ENCODE results near the gene COQ8B. TPM values are rescaled to one million over a fixed set of nuclear protein-coding genes. Genes with fewer than 3 reads are reported as not detected.

The COQ8B gene
- total RNA-seq, 1 experiment from 2014 or later: 57.7 TPM

DNA sequence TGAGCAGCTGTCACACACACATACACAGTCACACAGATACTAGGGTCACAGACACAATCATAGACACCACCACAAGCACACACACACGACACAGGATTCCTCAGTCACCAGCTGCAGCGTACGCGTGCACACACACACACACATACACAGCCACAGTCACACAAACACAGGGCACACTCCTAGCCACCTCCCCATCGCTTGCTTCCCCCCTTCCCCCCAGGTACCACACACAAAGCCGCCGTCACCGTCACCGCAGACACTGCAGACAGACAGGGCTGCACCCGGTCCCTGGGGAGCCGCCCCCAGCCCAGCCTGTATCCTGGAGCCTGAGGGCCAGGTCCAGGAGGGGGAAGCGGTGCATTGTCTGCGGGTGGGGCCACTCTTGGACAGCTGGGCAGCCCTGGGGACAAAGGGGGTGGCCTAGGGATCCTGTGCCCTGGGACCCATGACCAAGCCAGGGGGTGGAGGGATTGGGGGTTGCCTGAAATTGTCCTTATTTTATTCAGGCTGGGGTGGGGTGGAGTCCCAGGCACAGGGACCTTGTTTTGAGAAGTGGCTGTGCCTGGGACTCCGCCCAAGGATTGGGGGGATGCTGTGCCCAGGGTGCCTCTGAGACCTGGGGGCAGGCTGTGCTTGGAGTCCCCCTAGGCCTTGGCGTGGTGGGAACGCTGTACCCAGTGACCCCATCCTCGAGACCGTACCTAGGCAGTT is 27.2 kb downstream of the COQ8B start:
- H3K9me3 ChIP-seq (ENCODE audit: insufficient read depth, low read depth): no peaks in the 10 kb centered on the region
- ChIA-PET POLR2A (ENCODE audit: unreplicated experiment) (no interaction called here), CTCF (no interaction called here)
- H3K4me2 ChIP-seq: peak overlapping the region; percentile 92
- no TSS peak for BruUV-seq (replicated peaks)
- peak overlapping the region; percentile 75 for H3K4me3 ChIP-seq
- intact Hi-C loops (cut with micrococcal nuclease; ENCODE audit: unreplicated experiment): loop anchor here (1.0 to 2.0 kb wide), 2 partner anchors 26 to 61 kb away; partner anchors contain the start of genes ACTMAP and SNRPA
- H3F3A ChIP-seq (ENCODE audit: insufficient read depth, low read depth): peaks cover 7% of the 10 kb centered on the region; the same call in 1 of the 2 replicates
- H3K27me3 ChIP-seq (ENCODE audit: insufficient read depth, low read depth): no peaks in the 10 kb centered on the region
- H3K36me3 ChIP-seq (ENCODE audit: low read depth): no peaks in the 10 kb centered on the region
- no peaks in the 10 kb centered on the region for H4K20me1 ChIP-seq (ENCODE audit: insufficient read depth)
- H3K4me1 ChIP-seq (replicated peaks; ENCODE audit: insufficient read depth): peaks cover 19% of the 10 kb centered on the region
- H3K79me2 ChIP-seq (ENCODE audit: low read depth): peaks cover 10% of the 10 kb centered on the region
- H3K9me2 ChIP-seq (ENCODE audit: insufficient read depth): no peaks in the 10 kb centered on the region
- H2AFZ ChIP-seq: peak overlapping the region; percentile 64; the same call in 1 of the 2 replicates
- DNase-seq: peak in 1 of 2 experiments; percentile 34
- H3K27ac ChIP-seq: no peak overlapping the region
- TF ChIP-seq, protein P1, sequence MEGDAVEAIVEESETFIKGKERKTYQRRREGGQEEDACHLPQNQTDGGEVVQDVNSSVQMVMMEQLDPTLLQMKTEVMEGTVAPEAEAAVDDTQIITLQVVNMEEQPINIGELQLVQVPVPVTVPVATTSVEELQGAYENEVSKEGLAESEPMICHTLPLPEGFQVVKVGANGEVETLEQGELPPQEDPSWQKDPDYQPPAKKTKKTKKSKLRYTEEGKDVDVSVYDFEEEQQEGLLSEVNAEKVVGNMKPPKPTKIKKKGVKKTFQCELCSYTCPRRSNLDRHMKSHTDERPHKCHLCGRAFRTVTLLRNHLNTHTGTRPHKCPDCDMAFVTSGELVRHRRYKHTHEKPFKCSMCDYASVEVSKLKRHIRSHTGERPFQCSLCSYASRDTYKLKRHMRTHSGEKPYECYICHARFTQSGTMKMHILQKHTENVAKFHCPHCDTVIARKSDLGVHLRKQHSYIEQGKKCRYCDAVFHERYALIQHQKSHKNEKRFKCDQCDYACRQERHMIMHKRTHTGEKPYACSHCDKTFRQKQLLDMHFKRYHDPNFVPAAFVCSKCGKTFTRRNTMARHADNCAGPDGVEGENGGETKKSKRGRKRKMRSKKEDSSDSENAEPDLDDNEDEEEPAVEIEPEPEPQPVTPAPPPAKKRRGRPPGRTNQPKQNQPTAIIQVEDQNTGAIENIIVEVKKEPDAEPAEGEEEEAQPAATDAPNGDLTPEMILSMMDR (conservative IDR thresholded peaks at IDR 0.05): no peak
- no peak for TF ChIP-seq EZH2 (IDR thresholded peaks at IDR 0.05; ENCODE audit: low read depth)

GRCh38 chr19:40688987-40689338 is 27.7 kb downstream of the COQ8B start:
- intact Hi-C loops (cut with micrococcal nuclease; ENCODE audit: unreplicated experiment): no loop called here
- BruUV-seq (replicated peaks): no TSS peak
- H3K4me1 ChIP-seq (replicated peaks; ENCODE audit: insufficient read depth): peaks cover 19% of the 10 kb centered on the region
- H3K36me3 ChIP-seq (ENCODE audit: low read depth): no peaks in the 10 kb centered on the region
- DNase-seq: no peak
- CTCF ChIA-PET: no interaction called here
- H3K4me2 ChIP-seq: peak overlapping the region; percentile 92
- H3K9me2 ChIP-seq (ENCODE audit: insufficient read depth): no peaks in the 10 kb centered on the region
- H4K20me1 ChIP-seq (ENCODE audit: insufficient read depth): no peaks in the 10 kb centered on the region
- no peak overlapping the region for H2AFZ ChIP-seq
- no peak overlapping the region for H3K4me3 ChIP-seq
- no peaks in the 10 kb centered on the region for H3K27me3 ChIP-seq (ENCODE audit: insufficient read depth, low read depth)
- no peak for TF ChIP-seq EZH2 (IDR thresholded peaks at IDR 0.05; ENCODE audit: low read depth)
- TF ChIP-seq, protein P1 (conservative IDR thresholded peaks at IDR 0.05): no peak
- H3K27ac ChIP-seq: no peak overlapping the region
- no peaks in the 10 kb centered on the region for H3K9me3 ChIP-seq (ENCODE audit: insufficient read depth, low read depth)
- peaks cover 10% of the 10 kb centered on the region for H3K79me2 ChIP-seq (ENCODE audit: low read depth)
- POLR2A ChIA-PET (ENCODE audit: unreplicated experiment): no interaction called here
- H3F3A ChIP-seq (ENCODE audit: insufficient read depth, low read depth): peaks cover 7% of the 10 kb centered on the region; the same call in 1 of the 2 replicates

DNA sequence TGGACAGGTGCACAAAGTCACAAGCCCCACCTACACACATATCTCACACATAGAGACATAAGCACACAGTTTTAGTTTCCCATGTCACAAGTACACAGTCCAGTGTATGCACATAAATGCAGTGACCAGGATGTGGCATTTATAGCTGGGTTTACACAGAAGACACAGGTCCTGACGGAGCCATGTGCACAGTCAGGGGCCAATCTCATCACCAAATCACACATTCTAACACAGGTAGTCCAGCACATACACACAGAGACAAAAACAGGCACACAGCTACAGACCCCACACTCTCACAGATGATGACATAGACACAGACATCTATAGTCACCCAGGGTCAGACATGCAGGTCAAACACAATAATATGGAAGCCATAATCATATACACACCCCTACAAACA is 28.4 kb downstream of the COQ8B start:
- no peaks in the 10 kb centered on the region for H3K36me3 ChIP-seq (ENCODE audit: low read depth)
- no peaks in the 10 kb centered on the region for H4K20me1 ChIP-seq (ENCODE audit: insufficient read depth)
- H3K27ac ChIP-seq: no peak overlapping the region
- H3K9me2 ChIP-seq (ENCODE audit: insufficient read depth): no peaks in the 10 kb centered on the region
- ChIA-PET CTCF (no interaction called here), POLR2A (ENCODE audit: unreplicated experiment) (no interaction called here)
- H3K79me2 ChIP-seq (ENCODE audit: low read depth): peaks cover 10% of the 10 kb centered on the region
- no peak for TF ChIP-seq EZH2 (IDR thresholded peaks at IDR 0.05; ENCODE audit: low read depth)
- TF ChIP-seq, protein P1 (conservative IDR thresholded peaks at IDR 0.05): no peak
- H3F3A ChIP-seq (ENCODE audit: insufficient read depth, low read depth): peaks cover 7% of the 10 kb centered on the region; the same call in 1 of the 2 replicates
- intact Hi-C loops (cut with micrococcal nuclease; ENCODE audit: unreplicated experiment): no loop called here
- H3K27me3 ChIP-seq (ENCODE audit: insufficient read depth, low read depth): no peaks in the 10 kb centered on the region
- H3K9me3 ChIP-seq (ENCODE audit: insufficient read depth, low read depth): no peaks in the 10 kb centered on the region
- H2AFZ ChIP-seq: no peak overlapping the region
- peaks cover 19% of the 10 kb centered on the region for H3K4me1 ChIP-seq (replicated peaks; ENCODE audit: insufficient read depth)
- no peak overlapping the region for H3K4me3 ChIP-seq
- H3K4me2 ChIP-seq: no peak overlapping the region
- no peak for DNase-seq
- BruUV-seq (replicated peaks): TSS peak; percentile 50
